Spleen (tissue), 11 donors: ENCODE measurements around the gene SLC22A3. TPM values are rescaled to one million over a fixed set of nuclear protein-coding genes. Genes with fewer than 3 reads are reported as not detected.
"Not testable (repeated sequence)": the region's sequence is repeated elsewhere in the genome, so short reads cannot be mapped to it uniquely, and the experiment has no call there.

Experiments
- DNase-seq: peaks from one replicate; pipeline ENCODE4 v3.0.0-alpha.2; 2020
- H3K27ac ChIP-seq, 8 donors: fragments of 200-600 bp; sonication (generic) in 7 of 8; 1 replicate in 4 of 8; 2 replicates in 4 of 8; pipeline versions ENCODE4 v1.5.0 to v1.8.0; 2016 to 2021; ENCODE audit warnings: inconsistent platforms in 4 of 8, mild to moderate bottlenecking in 4 of 8, moderate library complexity in 1 of 8
- H3K27me3 ChIP-seq, 7 donors: fragments of 200-600 bp; sonication (generic) in 6 of 7; replicated peaks in 1 of 7; 1 replicate in 4 of 7; 2 replicates in 3 of 7; pipeline versions ENCODE4 v1.5.0 to v1.8.0; 2016 to 2021; ENCODE audit warnings: inconsistent platforms in 3 of 7, mild to moderate bottlenecking in 1 of 7
- H3K36me3 ChIP-seq, 6 donors: fragments of 200-600 bp; sonication (generic) in 5 of 6; 1 replicate in 4 of 6; 2 replicates in 2 of 6; pipeline versions ENCODE4 v1.5.0 to v1.8.0; 2016 to 2021; ENCODE audit warnings: inconsistent platforms in 2 of 6
- H3K4me1 ChIP-seq, 6 donors: fragments of 200-600 bp; sonication (generic) in 5 of 6; 1 replicate in 3 of 6; 2 replicates in 3 of 6; pipeline versions ENCODE4 v1.5.0 to v1.8.0; 2016 to 2021; ENCODE audit warnings: inconsistent platforms in 3 of 6
- H3K4me3 ChIP-seq, 8 donors: fragments of 200-600 bp; sonication (generic) in 7 of 8; 1 replicate in 4 of 8; 2 replicates in 4 of 8; pipeline versions ENCODE4 v1.5.0 to v1.8.0; 2016 to 2021; ENCODE audit warnings: inconsistent platforms in 4 of 8, mild to moderate bottlenecking in 4 of 8, moderate library complexity in 2 of 8
- H3K9me3 ChIP-seq, 8 donors: fragments of 200-600 bp; sonication (generic) in 7 of 8; 1 replicate in 4 of 8; 2 replicates in 4 of 8; pipeline versions ENCODE4 v1.5.0 to v1.8.0; 2016 to 2021; ENCODE audit warnings: inconsistent platforms in 4 of 8
- CTCF ChIP-seq, 11 experiments: fragments of 200-600 bp in 7 of 11; fragments of 450-650 bp in 4 of 11; sonication (generic) in 4 of 11; IDR thresholded peaks in 8 of 11; conservative IDR thresholded peaks in 3 of 11; 1 replicate in 7 of 11; 2 replicates in 4 of 11; pipeline versions ENCODE4 v1.4.0 to v1.8.0; 2016 to 2021; ENCODE audit warnings: antibody characterized with exemption in 11 of 11, inconsistent platforms in 4 of 11, mild to moderate bottlenecking in 1 of 11
- POLR2A ChIP-seq, 3 donors: fragments of 450-650 bp; IDR thresholded peaks; one replicate each; pipeline ENCODE4 v1.5.1; 2017; ENCODE audit warnings: antibody characterized with exemption in 3 of 3, mild to moderate bottlenecking in 1 of 3
- POLR2AphosphoS5 ChIP-seq, 3 donors: sonication (generic); formaldehyde crosslinking; IDR thresholded peaks; one replicate each; pipeline ENCODE4 v1.5.1; 2017; ENCODE audit warnings: antibody characterized with exemption in 3 of 3
- WGBS, 5 donors: extraction: QIAGEN DNeasy Blood & Tissue Kit in 3 of 5; methylation state at CpG; one replicate each; pipeline versions ENCODE4 v1.1.5 to v1.1.7; 2013 to 2018; 5-methylcytosine and 5-hydroxymethylcytosine counted together
- intact Hi-C: fragments of 100-400 bp; cut with DNase I; formaldehyde crosslinking; loops from one replicate; pipeline ENCODE4 v1.15.0; 2023; ENCODE audit warnings: low total_unique reads
- polyA plus RNA-seq, 3 donors: library from polyadenylated mRNA; stranded (reverse); fragments of 200-250 nt; gene quantifications; one replicate each; pipeline ENCODE4 v1.2.1, GENCODE V29; 2013
- total RNA-seq, 7 donors: library from RNA; depleted of rRNA in 3 of 7; stranded (reverse); fragments of >200 nt in 3 of 7; fragmentation: NEBNext Ultra II Directional in 4 of 7; extraction: Animal tissue kit (Norgen Biotek cat#: 25700) in 4 of 7; gene quantifications; one replicate each; pipeline versions ENCODE4 v1.1.0 to v1.2.1, GENCODE V29; 2016 to 2021
- donor health status: healthy with polysubstance abuse.
- donor health status: DM: no; HTN: no; CAD: no; lungs with moderate emphysema.
- donor health status: DM: no; HTN: no; CAD: no.
- donor health status: Bipolar disorder and iron deficiency.
- donor health status: healthy.
- donor health status: DM: no; HTN: no; CAD: no.
- donor health status: DM: yes; HTN: yes; CAD: no.

Gene SLC22A3
- total and polyA plus RNA-seq, 10 donors, result 0.70 to 2.2 (median 1.7) TPM

GRCh38 chr6:160391419-160392116 lies 43.4 kb downstream of the SLC22A3 start:
- H3K27me3 ChIP-seq, result peaks cover 0 to 5% (median 0%) of the 10 kb centered on the region in 7 donors
- 75 to 87% (median 86%) methylated on average over 7 of the region's 7 CpGs for WGBS, 5 donors
- no peaks in the 10 kb centered on the region for H3K4me1 ChIP-seq
- no peak overlapping the region for H3K27ac ChIP-seq
- TF ChIP-seq POLR2A (IDR thresholded peaks at IDR 0.05) (no peak), POLR2AphosphoS5 (IDR thresholded peaks at IDR 0.05) (no peak), CTCF (IDR thresholded peaks at IDR 0.05 in 8 of 11, conservative IDR thresholded peaks at IDR 0.05 in 3 of 11) (no peak)
- no peak for DNase-seq
- H3K9me3 ChIP-seq, result peaks cover 0 to 3% (median 0%) of the 10 kb centered on the region in 8 donors
- intact Hi-C loops, result no loop called here
- no peaks in the 10 kb centered on the region for H3K36me3 ChIP-seq
- no peak overlapping the region for H3K4me3 ChIP-seq

GRCh38 chr6:160393442-160393841 lies 45.3 kb downstream of the SLC22A3 start:
- H3K4me3 ChIP-seq, DNase-seq, H3K27me3 ChIP-seq, H3K9me3 ChIP-seq, intact Hi-C loops, H3K4me1 ChIP-seq, H3K27ac ChIP-seq, H3K36me3 ChIP-seq: not testable (repeated sequence)
- WGBS, 5 donors, result 94 to 100% (median 100%) methylated on average over 1 of the region's 1 CpG

DNA sequence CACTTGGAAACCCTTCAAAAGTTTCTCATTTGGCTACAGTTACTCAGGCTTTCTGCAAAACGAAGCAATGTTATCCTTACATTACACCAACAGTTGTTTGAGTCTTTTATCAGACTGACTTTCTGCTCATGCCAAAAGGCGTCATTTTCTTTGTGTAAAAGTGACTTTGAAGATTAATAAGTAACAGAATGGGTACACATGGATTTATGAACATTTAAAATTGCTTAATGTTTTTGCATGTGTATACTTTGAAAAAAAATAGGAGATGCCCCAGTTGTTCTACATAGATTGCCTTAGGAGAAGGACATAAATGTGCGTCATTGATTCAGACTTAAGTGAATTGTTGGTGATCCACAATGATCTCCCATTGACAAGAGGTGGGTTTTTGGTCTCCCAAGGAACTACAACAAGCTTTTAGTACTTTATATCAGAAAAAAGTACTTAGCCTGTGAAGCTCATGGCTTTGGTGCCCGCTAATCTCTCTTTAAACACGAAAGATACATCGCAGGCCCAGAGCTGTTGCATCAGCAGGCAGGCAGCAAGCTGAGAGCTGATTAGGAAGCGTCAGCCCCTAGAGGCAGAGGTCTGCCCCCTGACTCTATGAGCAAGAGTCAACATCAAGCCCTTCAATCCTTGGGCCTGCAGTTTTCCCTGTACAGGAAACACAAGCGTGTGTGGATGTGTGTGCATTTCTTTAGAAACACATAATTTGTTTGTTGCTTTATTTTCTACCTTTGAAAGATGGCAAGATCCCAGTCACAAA lies 45.9 kb downstream of the SLC22A3 start:
- Histone ChIP-seq H3K4me3 (no peak overlapping the region), H3K27ac (no peak overlapping the region), H3K4me1 (no peaks in the 10 kb centered on the region), H3K27me3 (peaks cover 0 to 3% (median 0%) of the 10 kb centered on the region in 7 donors), H3K36me3 (no peaks in the 10 kb centered on the region), H3K9me3 (peaks cover 0 to 3% (median 0%) of the 10 kb centered on the region in 8 donors)
- WGBS, 5 donors, result 71 to 79% (median 77%) methylated on average over 7 to 8 of the region's 8 CpGs
- no peak for DNase-seq
- intact Hi-C loops, result no loop called here
- TF ChIP-seq POLR2AphosphoS5 (IDR thresholded peaks at IDR 0.05) (no peak), CTCF (IDR thresholded peaks at IDR 0.05 in 8 of 11, conservative IDR thresholded peaks at IDR 0.05 in 3 of 11) (no peak), POLR2A (IDR thresholded peaks at IDR 0.05) (no peak)

DNA sequence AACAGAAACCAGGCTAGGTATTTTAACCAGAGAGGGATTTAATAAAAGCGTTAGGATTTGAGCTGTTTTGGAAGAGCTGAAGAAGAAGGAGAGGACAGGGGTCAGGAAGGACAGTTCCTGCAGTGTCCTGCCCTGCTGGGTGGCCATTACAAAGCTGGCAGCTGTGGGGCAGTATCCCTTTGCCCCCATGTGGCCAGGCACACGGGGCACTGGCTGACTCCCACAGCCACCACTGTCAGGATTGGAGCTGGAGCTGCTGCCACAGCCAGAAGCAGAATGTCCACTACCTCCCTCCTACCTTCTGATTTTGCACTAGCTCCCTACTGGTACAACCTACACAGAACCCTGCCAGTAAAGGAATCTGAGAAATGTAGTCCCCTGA lies 46.5 kb downstream of the SLC22A3 start:
- no peak overlapping the region for H3K27ac ChIP-seq
- TF ChIP-seq POLR2A (IDR thresholded peaks at IDR 0.05) (no peak), CTCF (IDR thresholded peaks at IDR 0.05 in 8 of 11, conservative IDR thresholded peaks at IDR 0.05 in 3 of 11) (no peak), POLR2AphosphoS5 (IDR thresholded peaks at IDR 0.05) (no peak)
- no peak overlapping the region for H3K4me3 ChIP-seq
- H3K4me1 ChIP-seq, result peaks cover 0 to 4% (median 0%) of the 10 kb centered on the region in 6 donors
- peaks cover 0 to 3% (median 0%) of the 10 kb centered on the region in 7 donors for H3K27me3 ChIP-seq
- H3K9me3 ChIP-seq, result peaks cover 0 to 3% (median 0%) of the 10 kb centered on the region in 8 donors
- DNase-seq, result no peak
- no peaks in the 10 kb centered on the region for H3K36me3 ChIP-seq
- intact Hi-C loops, result no loop called here
- 58 to 73% (median 70%) methylated on average over 2 of the region's 2 CpGs for WGBS, 5 donors
